ENCODE data around the gene ANKRD28.
A peak's percentile ranks its signal among the peaks of the same experiment; 100 is the strongest.

The ANKRD28 gene

GRCh38 chr3:15664144-15664543, 133.6 kb downstream of the ANKRD28 start:
- no peak for DNase-seq (ENCODE audit: low read depth in 2 of 2)

GRCh38 chr3:15660055-15660935, 137.5 kb downstream of the ANKRD28 start:
- no peak for DNase-seq (ENCODE audit: low read depth in 2 of 2)

- DNase-seq (ENCODE audit: low read depth in 2 of 2), result no peak
Measured at GRCh38 chr3:15659254-15659975, 138.4 kb downstream of the ANKRD28 start.

GRCh38 chr3:15657016-15657415, 140.8 kb downstream of the ANKRD28 start:
- no peak for DNase-seq (ENCODE audit: low read depth in 2 of 2)

- DNase-seq (ENCODE audit: low read depth in 2 of 2), result no peak
Measured at GRCh38 chr3:15656342-15656741, 141.4 kb downstream of the ANKRD28 start.

DNA sequence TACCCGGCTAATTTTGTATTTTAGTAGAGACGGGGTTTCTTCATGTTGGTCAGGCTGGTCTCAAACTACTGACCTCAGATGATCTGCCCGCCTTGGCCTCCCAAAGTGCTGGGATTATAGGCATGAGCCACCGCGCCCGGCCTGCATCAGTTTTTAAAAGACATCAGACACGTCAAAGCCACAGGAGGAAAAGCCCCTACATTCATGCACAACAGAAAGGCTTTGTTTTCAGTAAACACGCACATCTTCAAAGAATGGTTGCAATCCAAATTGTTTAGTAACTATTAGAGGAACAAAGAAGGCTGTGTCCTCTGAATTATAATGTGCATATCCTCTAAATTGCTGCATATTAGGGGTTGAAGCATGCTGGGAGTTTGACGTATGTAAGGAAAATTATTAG, 142.9 kb downstream of the ANKRD28 start:
- no peak for DNase-seq (ENCODE audit: low read depth in 2 of 2)

- DNase-seq (ENCODE audit: low read depth in 2 of 2), result no peak
Measured at GRCh38 chr3:15654127-15654526, 143.7 kb downstream of the ANKRD28 start.

DNA sequence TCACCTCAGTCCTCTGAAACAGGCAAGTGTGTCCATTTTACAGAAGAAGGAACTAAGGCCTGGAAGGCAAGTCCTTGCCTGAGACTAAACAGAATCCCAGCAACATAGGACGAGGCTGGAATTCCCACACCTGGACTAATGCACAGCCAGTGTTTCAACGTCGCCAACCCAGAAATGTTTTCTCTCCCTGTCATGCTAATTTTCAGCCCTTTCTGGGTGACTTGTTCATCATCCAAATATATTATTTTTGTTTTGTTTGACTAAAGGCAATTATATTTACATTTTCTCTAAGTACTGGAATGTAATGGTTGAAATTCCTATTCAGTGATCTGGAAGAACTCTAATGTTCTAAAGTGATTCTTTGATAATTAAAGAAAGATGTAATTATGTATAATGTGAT, 144.5 kb downstream of the ANKRD28 start:
- no peak for DNase-seq (ENCODE audit: low read depth in 2 of 2)

- DNase-seq (ENCODE audit: low read depth in 2 of 2), result no peak
Measured at GRCh38 chr3:15651396-15651795, 146.4 kb downstream of the ANKRD28 start.

- DNase-seq (ENCODE audit: low read depth in 2 of 2), result no peak
Measured at GRCh38 chr3:15649858-15650257, 147.9 kb downstream of the ANKRD28 start.

- no peak for DNase-seq (ENCODE audit: low read depth in 2 of 2)
Measured at GRCh38 chr3:15649341-15649740, 148.4 kb downstream of the ANKRD28 start.

- DNase-seq (ENCODE audit: low read depth in 2 of 2), result peak in 1 of 2 donors; percentile 56
Measured at GRCh38 chr3:15647611-15648167, 150.1 kb downstream of the ANKRD28 start.

DNA sequence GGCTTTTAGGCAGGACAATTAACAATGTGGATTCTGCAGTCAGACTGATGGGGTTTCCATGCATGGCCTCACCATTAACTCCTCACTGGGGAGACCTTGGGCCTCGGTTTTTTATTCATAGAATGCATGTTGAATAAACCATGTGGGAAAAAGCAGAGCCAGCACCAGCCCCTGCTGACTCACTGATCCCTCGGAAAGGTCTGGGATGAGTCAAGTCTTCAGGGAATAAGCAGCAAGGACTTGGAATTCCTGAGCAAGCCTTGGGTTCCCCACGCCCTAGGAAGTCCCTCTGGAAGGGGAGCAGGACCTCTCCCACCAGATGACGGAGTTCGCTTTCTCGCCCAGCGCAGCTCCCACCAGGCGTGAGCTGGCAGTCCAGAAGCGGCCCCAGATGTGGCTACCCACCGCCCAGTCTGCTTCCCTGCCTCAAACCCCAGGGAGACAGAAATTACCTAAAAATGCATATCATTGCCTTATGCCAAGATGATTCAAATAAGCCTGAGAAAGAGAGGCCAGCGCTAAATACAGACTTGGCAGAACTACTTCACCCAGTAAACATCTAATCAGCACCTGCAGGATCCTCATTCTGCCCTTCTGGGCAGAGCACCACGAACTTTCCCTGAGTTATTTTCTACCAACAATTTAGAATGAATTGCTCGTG, 150.8 kb downstream of the ANKRD28 start:
- DNase-seq (ENCODE audit: low read depth in 2 of 2), result no peak

- DNase-seq (ENCODE audit: low read depth in 2 of 2), result no peak
Measured at GRCh38 chr3:15645740-15646501, 151.9 kb downstream of the ANKRD28 start.

GRCh38 chr3:15645246-15645645, 152.5 kb downstream of the ANKRD28 start:
- DNase-seq (ENCODE audit: low read depth in 2 of 2), result no peak

GRCh38 chr3:15638891-15639262, 158.9 kb downstream of the ANKRD28 start:
- no peak for DNase-seq (ENCODE audit: low read depth in 2 of 2)

DNA sequence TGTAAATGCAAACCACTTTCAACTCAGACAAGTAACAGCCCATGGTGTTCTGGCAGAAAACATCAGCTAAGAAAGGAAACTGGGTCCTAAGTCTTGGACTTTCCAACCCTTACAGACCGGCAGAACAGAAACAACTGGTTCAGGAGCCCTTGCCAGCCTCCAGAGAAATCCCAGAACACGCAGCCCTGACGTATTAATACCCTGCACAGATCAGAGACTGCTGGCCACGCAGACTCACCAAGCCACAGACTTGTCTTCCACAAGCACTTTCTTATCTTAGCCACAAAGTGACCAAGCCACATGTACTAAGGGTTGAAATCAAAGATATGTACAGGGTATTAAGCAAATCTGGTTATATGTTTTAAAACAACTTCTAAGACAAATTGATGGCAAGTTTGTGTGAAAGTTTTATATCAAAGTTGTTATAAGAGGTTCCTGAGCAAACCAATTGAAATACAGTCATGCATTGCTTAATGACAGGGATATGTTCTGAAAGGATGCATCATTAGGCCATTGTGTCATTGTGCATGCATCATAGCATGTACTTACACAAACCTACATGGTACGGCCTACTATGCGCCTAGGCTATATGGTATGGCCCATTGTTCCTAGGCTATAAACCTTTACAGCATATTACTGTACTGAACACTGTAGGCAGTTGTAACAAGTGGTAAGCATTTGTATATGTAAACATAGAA, 159.4 kb downstream of the ANKRD28 start:
- DNase-seq (ENCODE audit: low read depth in 2 of 2), result no peak

DNA sequence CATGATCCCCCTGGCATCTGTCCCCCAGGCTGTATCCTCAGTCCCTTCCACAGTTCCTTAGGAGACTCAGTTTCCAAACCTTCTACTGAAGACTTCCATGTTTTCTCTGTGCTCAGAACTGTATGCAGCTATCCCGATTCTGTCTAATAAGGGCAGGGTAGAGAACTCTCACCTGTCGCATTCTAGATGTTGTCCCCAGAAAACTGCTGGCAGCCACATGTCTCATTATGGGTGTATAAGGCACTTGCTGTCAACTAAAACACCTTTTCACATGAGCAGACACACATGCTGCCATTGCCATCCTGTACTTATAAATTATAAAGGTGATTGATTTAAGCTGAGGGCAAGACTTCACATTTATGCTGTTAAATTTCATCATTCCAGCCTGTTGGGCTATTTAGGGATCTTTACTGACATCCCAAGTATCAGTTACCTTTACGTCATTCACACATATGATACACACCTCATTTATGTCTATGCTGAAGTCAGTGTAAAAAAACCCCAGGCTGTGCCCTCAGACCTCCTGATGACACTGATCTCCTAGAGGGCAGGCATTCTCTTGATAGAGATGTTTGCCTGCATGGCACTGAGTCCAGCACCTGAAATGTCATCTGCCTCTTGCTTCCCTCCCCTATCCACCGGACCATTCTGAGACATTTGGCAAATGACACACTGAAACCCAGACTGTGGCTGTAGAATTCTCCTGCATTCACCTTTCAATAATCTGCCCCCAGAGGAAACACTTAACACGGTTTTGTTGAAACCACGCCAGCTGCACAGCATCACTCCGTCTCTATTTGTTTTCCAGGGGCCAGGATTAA, 160.4 kb downstream of the ANKRD28 start:
- no peak for DNase-seq (ENCODE audit: low read depth in 2 of 2)

DNA sequence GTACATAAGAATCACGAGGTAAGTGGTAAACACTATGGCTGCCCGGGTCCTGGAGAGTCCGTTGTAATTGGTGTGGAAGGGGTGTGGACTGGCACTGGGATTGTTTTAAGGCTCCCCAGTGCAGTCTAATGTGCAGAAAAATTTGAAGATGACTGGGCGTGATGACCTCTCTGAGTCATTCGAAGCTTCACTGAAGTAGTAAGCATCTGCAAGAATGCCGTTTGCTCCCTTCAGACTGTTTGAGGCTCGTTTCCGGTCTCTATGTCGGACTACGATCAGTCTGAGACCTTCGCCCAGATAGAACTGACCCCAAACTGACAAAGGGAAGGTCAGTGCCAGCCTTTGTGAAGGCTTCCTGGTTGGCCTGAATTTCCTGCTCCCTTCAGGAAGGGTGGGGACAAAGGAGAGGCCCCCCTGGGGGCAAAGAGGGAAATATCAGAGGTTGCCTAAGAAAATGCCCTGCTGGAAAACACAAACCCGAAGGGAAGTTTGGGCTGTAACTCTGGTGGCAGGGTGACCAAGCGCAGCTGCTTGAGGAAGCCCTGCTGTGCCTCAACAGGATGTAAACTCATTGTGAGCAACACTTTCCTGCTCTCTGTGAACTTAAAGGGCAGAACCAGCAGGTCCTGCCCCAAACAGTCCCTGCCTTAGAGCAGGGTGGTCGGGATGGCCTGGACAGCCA, 161.6 kb downstream of the ANKRD28 start:
- DNase-seq (ENCODE audit: low read depth in 2 of 2), result no peak
